Astrocyte (in vitro differentiated cells and primary cell): ENCODE results near the gene GGACT. TPM values are rescaled to one million over a fixed set of nuclear protein-coding genes. Genes with fewer than 3 reads are reported as not detected.
A peak's percentile ranks its signal among the peaks of the same experiment; 100 is the strongest.

Experiments used
- DNase-seq: peaks from one replicate; pipeline ENCODE4 v3.0.0-alpha.2; 2010; ENCODE audit warnings: low read depth
- FAIRE-seq: peaks from 2 replicates; lab custom pipeline; 2011; peaks lifted over from hg19 to GRCh38; lab: Jason Lieb, UNC
- H2AFZ ChIP-seq: 2 replicates; pipeline ENCODE4 v1.6.0; 2012; ENCODE audit warnings: low read depth, low read length, inconsistent platforms
- H3K27ac ChIP-seq: 2 replicates; pipeline ENCODE4 v1.5.1; 2011; ENCODE audit warnings: low read depth, low read length, inconsistent platforms
- H3K27me3 ChIP-seq: 2 replicates; pipeline ENCODE4 v1.6.0; 2011; ENCODE audit warnings: low read length, inconsistent platforms; ENCODE audit not compliant: insufficient read depth
- H3K36me3 ChIP-seq: 2 replicates; pipeline ENCODE4 v1.5.1; 2011; ENCODE audit warnings: low read length, inconsistent platforms; ENCODE audit not compliant: insufficient read depth
- H3K4me1 ChIP-seq: 2 replicates; pipeline ENCODE4 v1.5.1; 2011; ENCODE audit warnings: low read length, inconsistent platforms; ENCODE audit not compliant: insufficient read depth
- H3K4me2 ChIP-seq: 2 replicates; pipeline ENCODE4 v1.6.0; 2012; ENCODE audit warnings: low read length, inconsistent platforms
- H3K4me3 ChIP-seq: 2 replicates; pipeline ENCODE4 v1.5.1; 2011; ENCODE audit warnings: low read depth, mild to moderate bottlenecking, low read length, inconsistent platforms; ENCODE audit not compliant: insufficient read depth
- H3K79me2 ChIP-seq: 2 replicates; pipeline ENCODE4 v1.6.0; 2012; ENCODE audit warnings: mild to moderate bottlenecking, low read length, inconsistent platforms; ENCODE audit not compliant: insufficient read depth
- H3K9ac ChIP-seq: 2 replicates; pipeline ENCODE4 v1.6.0; 2012; ENCODE audit warnings: mild to moderate bottlenecking, low read length, inconsistent platforms
- H3K9me3 ChIP-seq: 2 replicates; pipeline ENCODE4 v1.5.1; 2012; ENCODE audit warnings: low read depth, mild to moderate bottlenecking, low read length, inconsistent platforms; ENCODE audit not compliant: insufficient read depth
- H4K20me1 ChIP-seq: 2 replicates; pipeline ENCODE4 v1.6.0; 2012; ENCODE audit warnings: low read length, inconsistent platforms; ENCODE audit not compliant: insufficient read depth
- H3K27ac Mint-ChIP-seq: one replicate; pipeline ENCODE4 v1.8.0; 2021; ENCODE audit warnings: mild to moderate bottlenecking, mixed read lengths; ENCODE audit not compliant: unreplicated experiment
- H3K27me3 Mint-ChIP-seq: one replicate; pipeline ENCODE4 v1.8.0; 2021; ENCODE audit warnings: low read depth, mixed read lengths; ENCODE audit not compliant: unreplicated experiment
- H3K36me3 Mint-ChIP-seq: one replicate; pipeline ENCODE4 v1.8.0; 2021; ENCODE audit warnings: low read depth, mixed read lengths; ENCODE audit not compliant: unreplicated experiment
- H3K4me1 Mint-ChIP-seq: one replicate; pipeline ENCODE4 v1.8.0; 2021; ENCODE audit warnings: low read depth, mixed read lengths; ENCODE audit not compliant: unreplicated experiment
- H3K4me3 Mint-ChIP-seq: one replicate; pipeline ENCODE4 v1.8.0; 2021; ENCODE audit warnings: mild to moderate bottlenecking, moderate library complexity, mixed read lengths; ENCODE audit not compliant: unreplicated experiment
- H3K9me3 Mint-ChIP-seq: one replicate; pipeline ENCODE4 v1.8.0; 2021; ENCODE audit warnings: mild to moderate bottlenecking, mixed read lengths; ENCODE audit not compliant: unreplicated experiment
- CTCF ChIP-seq: IDR thresholded peaks from 2 replicates; pipeline ENCODE4 v1.5.1; 2011; ENCODE audit warnings: low read depth, mild to moderate bottlenecking, inconsistent platforms, low read length, moderate library complexity; ENCODE audit not compliant: insufficient read depth
- EZH2 ChIP-seq: IDR thresholded peaks from 2 replicates; pipeline ENCODE4 v1.6.1; 2012; ENCODE audit warnings: mild to moderate bottlenecking, low read length, inconsistent platforms; ENCODE audit not compliant: insufficient read depth
- total RNA-seq: library from RNA; stranded (reverse); gene quantifications from 2 replicates; pipeline ENCODE4 v1.2.1, GENCODE V29; 2021

Gene GGACT
- total RNA-seq, 1 donor from 2014 or later, result 7.7 TPM

GRCh38 chr13:100604918-100605710 is 16.5 kb upstream of the GGACT start:
- Histone ChIP-seq H3K79me2 (no peaks in the 10 kb centered on the region), H2AFZ (no peak overlapping the region), H3K4me3 (no peak overlapping the region), H3K27me3 (no peaks in the 10 kb centered on the region), H3K4me2 (no peak overlapping the region), H4K20me1 (no peaks in the 10 kb centered on the region), H3K4me1 (peaks cover 9% of the 10 kb centered on the region), H3K9ac (no peak overlapping the region), H3K27ac (no peak overlapping the region), H3K9me3 (no peaks in the 10 kb centered on the region), H3K36me3 (peaks cover 3% of the 10 kb centered on the region)
- no peaks in the 10 kb centered on the region for H3K9me3 Mint-ChIP-seq
- no peak overlapping the region for H3K4me3 Mint-ChIP-seq
- no peak for FAIRE-seq
- no peak for TF ChIP-seq EZH2
- no peak for TF ChIP-seq CTCF
- H3K4me1 Mint-ChIP-seq, result peaks cover 11% of the 10 kb centered on the region
- peaks cover 4% of the 10 kb centered on the region for H3K36me3 Mint-ChIP-seq
- peaks cover 4% of the 10 kb centered on the region for H3K27me3 Mint-ChIP-seq
- no peak overlapping the region for H3K27ac Mint-ChIP-seq
- no peak for DNase-seq

GRCh38 chr13:100602493-100603111 is 14.0 kb upstream of the GGACT start:
- DNase-seq, result peak; percentile 8
- no peak overlapping the region for H3K27ac ChIP-seq
- Mint-ChIP-seq H3K36me3 (peaks cover 2% of the 10 kb centered on the region), H3K9me3 (no peaks in the 10 kb centered on the region), H3K4me1 (peaks cover 7% of the 10 kb centered on the region), H3K27ac (no peak overlapping the region), H3K27me3 (peaks cover 4% of the 10 kb centered on the region), H3K4me3 (no peak overlapping the region)
- no peak for TF ChIP-seq CTCF
- TF ChIP-seq EZH2, result no peak
- H3K36me3 ChIP-seq, result peaks cover 3% of the 10 kb centered on the region
- H3K4me3 ChIP-seq, result no peak overlapping the region
- no peaks in the 10 kb centered on the region for H3K27me3 ChIP-seq
- no peaks in the 10 kb centered on the region for H4K20me1 ChIP-seq
- no peaks in the 10 kb centered on the region for H3K4me1 ChIP-seq
- no peak for FAIRE-seq
- no peak overlapping the region for H3K9ac ChIP-seq
- peak overlapping the region; percentile 10 for H3K4me2 ChIP-seq
- no peaks in the 10 kb centered on the region for H3K9me3 ChIP-seq
- H3K79me2 ChIP-seq, result no peaks in the 10 kb centered on the region
- H2AFZ ChIP-seq, result peak overlapping the region; percentile 16

GRCh38 chr13:100601716-100602115 is 13.1 kb upstream of the GGACT start:
- Mint-ChIP-seq H3K9me3 (no peaks in the 10 kb centered on the region), H3K27me3 (peaks cover 4% of the 10 kb centered on the region), H3K36me3 (no peaks in the 10 kb centered on the region), H3K27ac (no peak overlapping the region), H3K4me3 (no peak overlapping the region), H3K4me1 (peaks cover 7% of the 10 kb centered on the region)
- Histone ChIP-seq H3K79me2 (no peaks in the 10 kb centered on the region), H4K20me1 (no peaks in the 10 kb centered on the region), H3K4me3 (no peak overlapping the region), H3K36me3 (peaks cover 3% of the 10 kb centered on the region), H3K9me3 (no peaks in the 10 kb centered on the region), H2AFZ (no peak overlapping the region), H3K4me1 (no peaks in the 10 kb centered on the region), H3K27me3 (no peaks in the 10 kb centered on the region), H3K4me2 (no peak overlapping the region), H3K27ac (no peak overlapping the region), H3K9ac (no peak overlapping the region)
- DNase-seq (no peak), FAIRE-seq (no peak)
- TF ChIP-seq CTCF (no peak), EZH2 (no peak)
